ENCODE results near the gene P2RX4.
"Not testable (repeated sequence)": the region's sequence is repeated elsewhere in the genome, so short reads cannot be mapped to it uniquely, and the experiment has no call there.

DNA sequence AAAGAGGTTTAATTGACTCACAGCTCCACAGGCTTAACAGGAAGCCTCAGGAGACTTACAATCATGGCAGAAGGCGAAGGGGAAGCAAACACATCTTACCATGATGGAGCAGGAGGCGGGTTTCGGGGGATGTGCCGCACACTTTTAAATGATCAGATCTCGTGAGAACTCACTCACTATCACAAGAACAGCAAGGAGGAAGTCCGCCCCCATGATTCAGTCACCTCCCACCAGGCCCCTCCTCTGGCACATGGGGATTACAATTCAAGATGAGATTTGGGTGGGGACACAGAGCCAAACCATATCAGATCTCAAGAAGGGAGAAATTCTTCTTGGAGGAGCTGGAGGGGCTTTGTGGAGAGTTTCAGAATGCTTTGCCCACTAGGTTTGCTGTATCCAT lies 45.1 kb upstream of the P2RX4 start:
- not testable (repeated sequence) for TF ChIP-seq CTCF (IDR thresholded peaks at IDR 0.05; ENCODE audit: low read depth, low read length, poor library complexity, severe bottlenecking); EZH2phosphoT487 (IDR thresholded peaks at IDR 0.05; ENCODE audit: borderline replicate concordance, low read length)
